ENCODE results near the gene RBM38. TPM values are rescaled to one million over a fixed set of nuclear protein-coding genes. Genes with fewer than 3 reads are reported as not detected.
A peak's percentile ranks its signal among the peaks of the same experiment; 100 is the strongest.

Gene RBM38
- total RNA-seq, 1 experiment from 2014 or later: 39.9 TPM

DNA sequence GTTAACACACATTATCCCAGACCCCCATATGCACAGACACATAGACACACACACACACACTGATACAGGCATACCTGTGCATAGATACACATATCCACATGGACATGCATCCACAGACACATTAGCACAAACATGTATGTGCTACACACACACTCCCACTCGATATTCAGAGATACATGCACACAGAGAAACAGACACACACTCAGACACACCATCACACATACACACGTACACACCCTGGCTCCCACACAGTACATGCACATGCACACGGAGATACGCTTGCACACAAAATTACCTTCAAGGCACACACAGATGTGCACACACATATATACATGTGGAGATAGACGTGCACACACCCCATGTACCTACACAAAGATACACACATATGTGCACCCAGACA, 19.7 kb downstream of the RBM38 start:
- H3K27me3 ChIP-seq (ENCODE audit: control insufficient read depth, insufficient read depth, low read length): no peaks in the 10 kb centered on the region
- H3K4me3 ChIP-seq (ENCODE audit: low read depth in 2 of 2, low read length in 2 of 2): no peak overlapping the region
- ATAC-seq (no peak), DNase-seq (ENCODE audit: low read depth, low spot score) (no peak)
- POLR2A ChIA-PET: no interaction called here
- H3K27ac ChIP-seq (ENCODE audit: low read length): no peak overlapping the region
- no peaks in the 10 kb centered on the region for H3K36me3 ChIP-seq (ENCODE audit: control insufficient read depth, insufficient read depth, low read length)
- TF ChIP-seq TCF7L2 (IDR thresholded peaks at IDR 0.05; ENCODE audit: low read depth, low read length): no peak
- no peak for TF ChIP-seq SIN3A (IDR thresholded peaks at IDR 0.05; ENCODE audit: borderline replicate concordance, insufficient read depth, low read depth, low read length)
- TF ChIP-seq, protein P1, sequence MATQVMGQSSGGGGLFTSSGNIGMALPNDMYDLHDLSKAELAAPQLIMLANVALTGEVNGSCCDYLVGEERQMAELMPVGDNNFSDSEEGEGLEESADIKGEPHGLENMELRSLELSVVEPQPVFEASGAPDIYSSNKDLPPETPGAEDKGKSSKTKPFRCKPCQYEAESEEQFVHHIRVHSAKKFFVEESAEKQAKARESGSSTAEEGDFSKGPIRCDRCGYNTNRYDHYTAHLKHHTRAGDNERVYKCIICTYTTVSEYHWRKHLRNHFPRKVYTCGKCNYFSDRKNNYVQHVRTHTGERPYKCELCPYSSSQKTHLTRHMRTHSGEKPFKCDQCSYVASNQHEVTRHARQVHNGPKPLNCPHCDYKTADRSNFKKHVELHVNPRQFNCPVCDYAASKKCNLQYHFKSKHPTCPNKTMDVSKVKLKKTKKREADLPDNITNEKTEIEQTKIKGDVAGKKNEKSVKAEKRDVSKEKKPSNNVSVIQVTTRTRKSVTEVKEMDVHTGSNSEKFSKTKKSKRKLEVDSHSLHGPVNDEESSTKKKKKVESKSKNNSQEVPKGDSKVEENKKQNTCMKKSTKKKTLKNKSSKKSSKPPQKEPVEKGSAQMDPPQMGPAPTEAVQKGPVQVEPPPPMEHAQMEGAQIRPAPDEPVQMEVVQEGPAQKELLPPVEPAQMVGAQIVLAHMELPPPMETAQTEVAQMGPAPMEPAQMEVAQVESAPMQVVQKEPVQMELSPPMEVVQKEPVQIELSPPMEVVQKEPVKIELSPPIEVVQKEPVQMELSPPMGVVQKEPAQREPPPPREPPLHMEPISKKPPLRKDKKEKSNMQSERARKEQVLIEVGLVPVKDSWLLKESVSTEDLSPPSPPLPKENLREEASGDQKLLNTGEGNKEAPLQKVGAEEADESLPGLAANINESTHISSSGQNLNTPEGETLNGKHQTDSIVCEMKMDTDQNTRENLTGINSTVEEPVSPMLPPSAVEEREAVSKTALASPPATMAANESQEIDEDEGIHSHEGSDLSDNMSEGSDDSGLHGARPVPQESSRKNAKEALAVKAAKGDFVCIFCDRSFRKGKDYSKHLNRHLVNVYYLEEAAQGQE (IDR thresholded peaks at IDR 0.05; ENCODE audit: insufficient read depth in 1 of 2, low read depth in 2 of 2, low read length in 1 of 2): no peak
- no peak for TF ChIP-seq POLR2AphosphoS5 (IDR thresholded peaks at IDR 0.05; ENCODE audit: low read depth, low read length)
- TF ChIP-seq, protein P2, sequence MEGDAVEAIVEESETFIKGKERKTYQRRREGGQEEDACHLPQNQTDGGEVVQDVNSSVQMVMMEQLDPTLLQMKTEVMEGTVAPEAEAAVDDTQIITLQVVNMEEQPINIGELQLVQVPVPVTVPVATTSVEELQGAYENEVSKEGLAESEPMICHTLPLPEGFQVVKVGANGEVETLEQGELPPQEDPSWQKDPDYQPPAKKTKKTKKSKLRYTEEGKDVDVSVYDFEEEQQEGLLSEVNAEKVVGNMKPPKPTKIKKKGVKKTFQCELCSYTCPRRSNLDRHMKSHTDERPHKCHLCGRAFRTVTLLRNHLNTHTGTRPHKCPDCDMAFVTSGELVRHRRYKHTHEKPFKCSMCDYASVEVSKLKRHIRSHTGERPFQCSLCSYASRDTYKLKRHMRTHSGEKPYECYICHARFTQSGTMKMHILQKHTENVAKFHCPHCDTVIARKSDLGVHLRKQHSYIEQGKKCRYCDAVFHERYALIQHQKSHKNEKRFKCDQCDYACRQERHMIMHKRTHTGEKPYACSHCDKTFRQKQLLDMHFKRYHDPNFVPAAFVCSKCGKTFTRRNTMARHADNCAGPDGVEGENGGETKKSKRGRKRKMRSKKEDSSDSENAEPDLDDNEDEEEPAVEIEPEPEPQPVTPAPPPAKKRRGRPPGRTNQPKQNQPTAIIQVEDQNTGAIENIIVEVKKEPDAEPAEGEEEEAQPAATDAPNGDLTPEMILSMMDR (IDR thresholded peaks at IDR 0.05): no peak
- intact Hi-C loops (cut with micrococcal nuclease; ENCODE audit: unreplicated experiment) (no loop called here), in situ Hi-C loops (cut with HindIII; ENCODE audit: low pct_unique_long_range_greater_than_20kb, low sequenced_read_pairs) (no loop called here)
- CTCF ChIA-PET: no interaction called here
- H3K4me1 ChIP-seq (ENCODE audit: control insufficient read depth, insufficient read depth, low read length): no peaks in the 10 kb centered on the region; the same call in 1 of the 2 replicates
- no TSS peak for BruUV-seq (replicated peaks)
- H3K9me3 ChIP-seq (ENCODE audit: control insufficient read depth, insufficient read depth, low read depth, low read length): no peaks in the 10 kb centered on the region

DNA sequence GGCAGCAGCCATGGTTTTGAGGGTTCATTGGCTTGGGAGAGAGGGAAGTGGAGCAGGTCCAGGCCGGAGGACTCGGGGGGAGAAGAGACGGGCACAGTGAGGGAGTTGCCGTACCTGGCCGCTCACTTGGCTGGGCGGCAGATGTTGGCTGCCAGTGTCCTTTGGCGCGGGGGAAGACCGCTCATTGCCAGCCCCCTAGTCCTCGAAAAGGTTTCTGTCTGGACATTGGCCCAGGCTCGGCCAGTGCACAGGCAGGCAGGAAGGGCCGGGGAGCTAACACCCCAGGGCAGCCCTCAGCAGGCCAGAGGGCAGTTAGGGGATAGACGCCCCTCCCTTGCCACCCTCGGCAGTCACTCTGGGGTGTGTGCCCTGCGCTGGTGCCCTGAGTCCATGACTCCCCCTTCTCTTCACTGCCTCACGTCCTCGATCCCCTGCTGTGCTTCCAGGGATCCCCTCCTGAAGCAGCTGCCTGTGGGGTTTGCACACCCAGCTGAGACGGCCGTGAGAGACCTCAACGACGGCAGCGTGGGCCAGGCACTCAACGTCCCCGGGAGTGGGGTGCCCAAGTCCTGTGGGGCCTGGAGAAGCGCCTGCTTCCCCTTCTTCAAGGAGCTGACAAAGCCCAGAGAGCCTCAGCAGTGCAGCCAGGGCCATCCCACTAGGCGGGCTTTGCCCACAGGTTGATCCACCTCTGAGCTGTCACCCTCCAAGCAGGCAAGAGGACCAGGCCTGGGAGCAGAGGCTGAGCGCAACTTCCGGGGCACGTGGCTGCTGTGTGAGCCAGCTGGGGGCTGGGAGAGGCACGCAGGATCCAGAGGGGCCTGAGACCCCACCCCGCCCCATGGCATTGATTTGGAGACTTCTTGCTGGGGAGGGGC, 20.4 kb downstream of the RBM38 start:
- Histone ChIP-seq H3K9me3 (ENCODE audit: control insufficient read depth, insufficient read depth, low read depth, low read length) (no peaks in the 10 kb centered on the region), H3K4me3 (ENCODE audit: low read depth in 2 of 2, low read length in 2 of 2) (no peak overlapping the region), H3K4me1 (ENCODE audit: control insufficient read depth, insufficient read depth, low read length) (no peaks in the 10 kb centered on the region; the same call in 1 of the 2 replicates), H3K27me3 (ENCODE audit: control insufficient read depth, insufficient read depth, low read length) (no peaks in the 10 kb centered on the region), H3K36me3 (ENCODE audit: control insufficient read depth, insufficient read depth, low read length) (no peaks in the 10 kb centered on the region), H3K27ac (ENCODE audit: low read length) (no peak overlapping the region)
- intact Hi-C loops (cut with micrococcal nuclease; ENCODE audit: unreplicated experiment) (no loop called here), in situ Hi-C loops (cut with HindIII; ENCODE audit: low pct_unique_long_range_greater_than_20kb, low sequenced_read_pairs) (no loop called here)
- ATAC-seq (peak; percentile 28; the same call in 1 of the 2 replicates), DNase-seq (ENCODE audit: low read depth, low spot score) (no peak)
- CTCF ChIA-PET: no interaction called here
- POLR2A ChIA-PET: no interaction called here
- BruUV-seq (replicated peaks): no TSS peak
- TF ChIP-seq TCF7L2 (IDR thresholded peaks at IDR 0.05; ENCODE audit: low read depth, low read length) (no peak), SIN3A (IDR thresholded peaks at IDR 0.05; ENCODE audit: borderline replicate concordance, insufficient read depth, low read depth, low read length) (no peak), POLR2AphosphoS5 (IDR thresholded peaks at IDR 0.05; ENCODE audit: low read depth, low read length) (no peak)
- TF ChIP-seq, protein P2 (IDR thresholded peaks at IDR 0.05): no peak
- TF ChIP-seq, protein P1 (IDR thresholded peaks at IDR 0.05; ENCODE audit: insufficient read depth in 1 of 2, low read depth in 2 of 2, low read length in 1 of 2): no peak

Measured in Panc1 (cell line).